VCaP (cell line): Measurements from ENCODE around the gene ROBO1.
"Not testable (repeated sequence)": the region's sequence is repeated elsewhere in the genome, so short reads cannot be mapped to it uniquely, and the experiment has no call there.

Experiments used
- H3K27ac ChIP-seq: fragments of 450-650 bp; 2 replicates; pipeline ENCODE4 v1.5.1; 2017
- TF ChIP-seq, protein P1 (sequence below): fragments of 450-650 bp; conservative IDR thresholded peaks from 2 replicates; pipeline ENCODE4 v1.5.1; 2017; ENCODE audit warnings: mild to moderate bottlenecking, moderate library complexity

ROBO1 gene

DNA sequence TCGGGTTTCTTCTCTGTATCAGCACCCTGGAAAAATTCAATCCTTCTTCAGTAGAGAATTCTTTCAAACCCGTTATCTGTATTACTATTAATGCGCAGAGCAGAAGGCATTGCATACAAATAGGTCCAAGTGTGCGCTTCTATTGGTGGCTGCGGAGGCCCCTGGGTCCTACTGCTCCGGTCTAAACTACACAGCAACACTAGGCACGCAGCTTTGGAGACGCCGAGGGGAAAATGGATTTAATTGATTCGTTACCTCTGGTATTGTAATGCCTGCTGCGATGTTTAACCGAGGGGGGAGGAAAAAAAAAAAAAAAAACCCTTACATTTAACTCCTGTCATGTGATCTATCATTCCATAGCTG, at the start of gene ROBO1:
Gene ROBO1, minus strand, starts transcription at position 94 of the 363 bp plus-strand sequence.
- TF ChIP-seq, protein P1, sequence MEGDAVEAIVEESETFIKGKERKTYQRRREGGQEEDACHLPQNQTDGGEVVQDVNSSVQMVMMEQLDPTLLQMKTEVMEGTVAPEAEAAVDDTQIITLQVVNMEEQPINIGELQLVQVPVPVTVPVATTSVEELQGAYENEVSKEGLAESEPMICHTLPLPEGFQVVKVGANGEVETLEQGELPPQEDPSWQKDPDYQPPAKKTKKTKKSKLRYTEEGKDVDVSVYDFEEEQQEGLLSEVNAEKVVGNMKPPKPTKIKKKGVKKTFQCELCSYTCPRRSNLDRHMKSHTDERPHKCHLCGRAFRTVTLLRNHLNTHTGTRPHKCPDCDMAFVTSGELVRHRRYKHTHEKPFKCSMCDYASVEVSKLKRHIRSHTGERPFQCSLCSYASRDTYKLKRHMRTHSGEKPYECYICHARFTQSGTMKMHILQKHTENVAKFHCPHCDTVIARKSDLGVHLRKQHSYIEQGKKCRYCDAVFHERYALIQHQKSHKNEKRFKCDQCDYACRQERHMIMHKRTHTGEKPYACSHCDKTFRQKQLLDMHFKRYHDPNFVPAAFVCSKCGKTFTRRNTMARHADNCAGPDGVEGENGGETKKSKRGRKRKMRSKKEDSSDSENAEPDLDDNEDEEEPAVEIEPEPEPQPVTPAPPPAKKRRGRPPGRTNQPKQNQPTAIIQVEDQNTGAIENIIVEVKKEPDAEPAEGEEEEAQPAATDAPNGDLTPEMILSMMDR: no peak
- H3K27ac ChIP-seq: no peak within 1 kb of the TSS

DNA sequence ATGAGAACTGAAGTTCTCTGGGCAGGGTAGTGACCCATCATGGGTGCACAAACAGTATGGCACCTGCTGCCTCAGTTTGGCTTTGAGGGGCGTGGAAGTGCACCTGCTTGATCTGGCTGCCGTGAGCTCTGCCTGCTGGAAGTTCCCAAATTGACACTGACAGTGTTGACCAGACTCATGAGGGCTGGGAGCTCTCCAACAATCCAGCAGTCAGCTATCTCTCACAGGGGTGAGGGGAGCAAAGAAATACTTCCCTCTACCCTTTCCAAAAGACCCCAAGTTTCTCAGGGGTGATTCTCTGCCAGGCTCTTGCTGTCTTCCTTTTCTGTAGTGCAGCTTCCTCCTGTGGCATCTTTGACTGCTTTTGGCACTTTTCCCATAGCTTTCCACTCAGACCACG, 49.4 kb upstream of the ROBO1 start:
- TF ChIP-seq, protein P1: no peak
- no peak overlapping the region for H3K27ac ChIP-seq

DNA sequence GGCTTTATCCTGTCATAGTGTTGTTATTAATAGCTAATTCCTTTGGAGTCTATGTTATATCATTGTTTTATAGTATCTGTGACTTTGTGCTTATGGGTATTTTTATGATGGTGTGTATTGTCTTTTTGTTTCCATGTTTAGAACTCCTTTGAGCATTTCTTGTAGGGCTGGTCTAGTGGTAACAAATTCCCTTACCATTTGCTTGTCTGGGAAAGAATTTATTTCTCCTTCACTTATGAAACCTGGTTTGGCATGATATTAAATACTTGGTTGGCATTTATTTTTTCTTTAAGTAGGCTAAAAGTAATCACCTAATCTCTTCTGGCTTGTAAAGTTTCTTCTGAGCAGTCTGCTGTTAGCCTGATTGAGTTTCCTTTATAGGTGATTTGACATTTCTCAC, 47.7 kb upstream of the ROBO1 start:
- H3K27ac ChIP-seq: no peak overlapping the region
- TF ChIP-seq, protein P1: no peak

DNA sequence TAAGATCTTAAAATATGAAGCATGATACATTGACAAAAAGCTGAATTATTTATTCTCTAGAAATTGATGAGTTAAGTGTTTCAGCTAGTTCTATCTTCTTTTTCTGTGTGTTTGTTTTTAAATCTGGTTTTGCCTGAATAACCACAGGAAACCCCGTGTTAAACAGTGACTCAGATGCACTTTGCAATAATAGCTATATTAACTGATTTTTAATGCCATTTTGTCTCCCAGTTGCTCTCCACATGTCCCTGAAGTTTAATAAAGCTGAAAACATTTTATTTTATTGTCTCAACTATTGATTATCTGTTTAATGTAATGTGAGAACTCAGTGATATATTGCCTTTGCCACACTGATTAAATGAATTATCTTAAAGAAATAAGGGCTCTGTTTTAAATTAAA, 42.8 kb upstream of the ROBO1 start:
- H3K27ac ChIP-seq: no peak overlapping the region
- TF ChIP-seq, protein P1: no peak

DNA sequence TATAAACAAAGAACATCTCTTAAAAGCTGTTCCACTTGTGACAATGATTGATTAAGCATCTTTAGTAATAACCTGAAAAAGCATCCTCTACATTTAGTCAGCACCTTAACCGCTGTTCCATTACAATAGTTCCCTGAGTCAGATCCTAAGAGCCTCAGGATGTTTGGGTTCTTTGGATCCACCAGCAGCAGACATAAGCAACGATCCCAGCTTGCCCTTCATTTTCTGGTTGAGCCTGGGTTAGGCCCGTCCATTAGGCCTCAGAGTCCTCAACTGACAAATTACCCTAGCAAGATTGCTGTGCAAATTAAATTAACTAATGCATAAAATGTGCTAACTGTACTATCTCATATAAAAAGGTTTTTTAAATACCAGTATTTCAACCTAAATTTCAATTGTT, 42.3 kb upstream of the ROBO1 start:
- TF ChIP-seq, protein P1: no peak
- H3K27ac ChIP-seq: no peak overlapping the region

DNA sequence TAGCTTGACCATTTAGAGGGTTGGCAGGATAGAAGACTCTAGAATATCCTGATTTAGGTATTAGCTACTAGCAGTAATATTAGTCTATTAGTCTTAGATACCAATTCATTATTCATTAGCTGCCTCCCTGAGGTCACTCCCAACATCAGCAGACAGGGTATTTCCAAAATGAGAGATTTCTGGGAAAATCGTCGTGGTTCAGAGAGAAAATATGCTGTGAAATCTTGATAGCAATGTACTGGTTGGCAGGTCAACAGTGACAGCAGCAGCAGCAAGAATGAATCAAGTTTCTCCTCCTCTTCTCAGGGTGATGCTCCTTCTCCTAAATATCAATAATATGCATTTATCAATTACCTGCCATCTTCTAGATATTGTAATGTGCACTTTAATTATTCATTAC, 41.3 kb upstream of the ROBO1 start:
- TF ChIP-seq, protein P1: no peak

DNA sequence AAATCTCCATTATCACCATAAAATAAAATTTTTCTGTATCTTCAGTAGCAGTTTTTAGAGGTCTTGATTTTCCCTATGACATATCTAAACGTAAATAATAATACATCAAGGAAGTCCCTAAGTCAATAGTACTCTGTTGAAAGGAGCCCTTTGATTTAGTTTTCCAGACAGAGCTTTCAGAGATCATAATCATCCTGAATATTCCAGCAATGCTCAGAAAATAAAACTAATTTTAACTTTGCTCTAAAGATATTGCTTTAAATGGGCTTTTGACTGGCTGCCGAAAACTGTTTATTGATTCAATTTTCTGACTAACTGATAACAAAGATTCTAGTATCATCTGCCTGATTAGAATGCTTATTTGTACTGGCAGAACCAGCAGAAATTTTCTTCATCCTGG, 40.7 kb upstream of the ROBO1 start:
- H3K27ac ChIP-seq: no peak overlapping the region

More for the DNA sequence above, 41.3 kb upstream of the ROBO1 start:
- no peak overlapping the region for H3K27ac ChIP-seq

DNA sequence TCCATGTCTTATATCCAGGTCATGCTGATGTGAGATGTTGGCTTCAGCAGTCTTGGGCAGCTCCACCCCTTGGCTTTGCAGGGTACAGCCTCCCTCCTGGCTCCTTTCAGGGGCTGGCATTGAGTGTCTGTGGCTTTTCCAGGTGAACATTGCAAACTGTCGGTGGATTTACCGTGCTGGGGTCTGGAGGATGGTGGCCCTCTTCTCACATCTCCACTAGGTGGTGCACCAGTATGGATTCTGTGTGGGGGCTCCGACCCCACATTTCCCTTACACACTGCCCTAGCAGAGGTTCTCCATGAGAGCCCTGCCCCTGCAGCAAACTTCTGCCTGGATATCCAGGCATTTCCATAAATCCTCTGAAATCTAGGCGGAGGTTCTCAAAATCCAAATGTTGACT, 22.4 kb upstream of the ROBO1 start:
- not testable (repeated sequence) for H3K27ac ChIP-seq

More for the DNA sequence above, 40.7 kb upstream of the ROBO1 start:
- TF ChIP-seq, protein P1: no peak
